Activated T-cell treated with anti-CD3 and anti-CD28 coated beads for 24 hours (primary cell): ENCODE data around the gene TVP23C.

Source experiments
- DNase-seq: peaks from one replicate; pipeline ENCODE4 v3.0.0-alpha.2; 2020; ENCODE audit warnings: low read depth

Gene TVP23C

DNA sequence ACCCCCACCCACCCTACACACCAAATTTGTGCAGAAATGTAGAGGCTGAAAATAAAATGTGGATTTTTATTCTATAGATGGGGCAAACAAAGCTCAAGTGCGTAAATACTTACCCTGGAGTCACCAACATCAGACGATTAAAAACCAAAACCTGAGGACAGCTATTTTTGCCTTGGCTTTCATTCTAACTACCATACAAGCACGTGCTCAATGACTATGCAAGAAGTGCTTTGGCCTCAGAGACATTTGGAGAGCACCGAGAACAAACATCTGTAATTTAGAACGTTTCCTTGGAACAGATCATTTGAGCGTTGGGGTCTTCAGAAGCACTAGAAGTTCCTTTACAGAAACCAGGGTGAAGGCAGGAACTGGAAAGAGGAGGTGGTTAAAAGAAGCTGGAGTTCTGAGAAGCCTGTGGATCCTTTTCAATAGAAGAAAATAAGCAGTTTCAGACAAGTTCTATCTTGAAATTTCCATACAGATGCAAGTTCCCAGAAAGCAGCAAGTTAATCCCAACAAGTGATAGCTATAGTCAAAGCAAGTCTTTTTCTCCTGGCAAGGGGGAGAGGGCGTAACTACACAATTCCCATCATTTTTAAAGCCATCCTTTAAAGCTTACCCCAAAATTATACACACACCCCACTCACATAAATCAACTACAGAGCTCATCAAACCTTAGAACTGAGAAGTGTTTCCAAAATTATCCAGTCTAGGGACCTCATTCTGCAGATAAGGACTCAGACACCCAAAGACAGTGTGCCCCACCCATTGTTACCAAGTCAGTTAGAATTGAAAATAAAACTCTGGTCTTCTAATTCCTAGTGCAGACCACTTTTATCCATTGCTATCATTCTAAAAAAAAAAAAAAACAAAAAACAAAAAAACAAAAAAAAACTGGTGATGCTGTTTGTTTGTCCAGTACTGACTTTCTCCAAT lies 66.3 kb downstream of the TVP23C start:
- DNase-seq, result no peak

DNA sequence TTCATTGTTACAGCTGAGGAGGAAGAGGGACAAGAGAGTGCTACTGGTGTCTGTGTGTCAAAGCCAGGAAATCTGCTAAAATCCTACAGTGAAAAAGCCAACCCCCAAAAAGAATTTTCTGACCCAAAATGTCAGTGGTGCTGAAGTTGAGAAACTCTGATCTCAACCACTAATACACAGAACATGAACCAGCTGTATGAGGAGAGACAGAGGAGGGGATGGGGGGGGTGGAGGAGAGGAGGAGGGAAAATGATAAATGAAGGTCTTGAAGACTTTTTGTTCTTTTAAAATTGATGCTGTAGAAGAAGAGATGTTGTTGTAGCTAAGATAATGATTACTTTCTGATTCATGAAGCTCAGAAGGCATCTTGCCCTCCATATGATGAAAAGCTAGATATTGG lies 68.5 kb downstream of the TVP23C start:
- DNase-seq, result no peak

GRCh38 chr17:15493693-15494035 lies 69.6 kb downstream of the TVP23C start:
- no peak for DNase-seq

DNA sequence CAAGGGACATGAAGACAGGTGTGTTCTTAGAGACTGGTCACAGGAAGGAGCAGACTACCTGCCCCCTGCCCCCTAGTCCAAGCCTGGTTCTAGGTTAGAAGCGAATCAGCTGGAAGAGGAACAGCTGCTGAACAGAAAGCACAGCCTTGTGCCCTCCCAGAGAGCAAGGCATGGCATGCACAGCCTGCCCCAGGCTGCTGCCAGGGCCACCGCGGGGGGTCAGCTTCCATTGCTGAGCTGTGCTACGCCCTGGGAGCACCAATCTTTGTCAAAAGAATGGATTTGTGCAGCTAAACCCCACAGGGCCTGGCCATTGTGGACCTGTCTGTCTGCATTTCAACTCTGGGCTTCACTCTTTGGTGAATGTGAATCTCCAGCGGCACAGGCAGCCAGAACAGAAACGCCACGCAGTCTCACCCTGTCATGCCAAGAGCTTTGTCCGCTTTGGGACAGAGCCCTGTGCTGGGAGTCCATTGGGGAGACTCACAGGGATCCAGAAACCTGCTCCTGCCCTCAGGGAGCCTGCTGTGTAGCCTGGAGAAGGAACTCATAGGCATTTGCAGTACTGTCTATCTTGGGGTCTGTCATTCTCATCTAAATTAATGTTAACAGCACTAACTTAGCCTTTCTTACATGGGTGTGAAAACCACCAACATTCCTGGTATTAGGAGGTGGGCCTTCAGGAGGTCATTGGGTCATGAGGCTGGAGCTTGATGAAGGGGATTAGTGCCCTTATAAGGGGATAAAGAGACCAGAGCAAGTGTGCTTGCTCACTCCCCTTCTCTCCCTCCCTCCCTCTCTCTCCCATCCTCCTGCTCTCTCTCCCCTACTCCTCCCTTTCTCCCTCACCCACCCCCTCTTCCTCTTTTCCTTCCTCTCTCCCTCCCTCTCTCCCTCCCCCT lies 70.2 kb downstream of the TVP23C start:
- no peak for DNase-seq

DNA sequence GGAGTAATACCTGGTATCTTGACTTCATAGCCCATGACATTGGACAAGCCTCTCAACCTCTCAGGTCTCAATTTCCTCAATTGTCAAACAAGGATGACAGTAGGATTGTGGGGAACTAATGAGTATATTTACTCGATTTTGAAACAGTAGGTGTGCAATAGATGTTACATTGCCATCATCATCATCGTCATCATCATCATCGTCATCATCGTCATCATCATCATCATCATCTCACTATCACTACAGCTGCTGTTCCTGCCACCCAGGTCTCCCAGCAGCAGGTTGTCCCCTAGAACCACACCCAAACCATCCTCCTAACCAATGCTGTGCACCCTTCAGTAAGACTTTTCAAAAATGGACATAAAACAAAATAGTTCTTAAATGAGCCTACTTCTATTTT lies 71.1 kb downstream of the TVP23C start:
- DNase-seq, result no peak

- peak; percentile 1 for DNase-seq
Measured at GRCh38 chr17:15490634-15491261, 72.5 kb downstream of the TVP23C start.

- no peak for DNase-seq
Measured at GRCh38 chr17:15488557-15488956, 74.7 kb downstream of the TVP23C start.

DNA sequence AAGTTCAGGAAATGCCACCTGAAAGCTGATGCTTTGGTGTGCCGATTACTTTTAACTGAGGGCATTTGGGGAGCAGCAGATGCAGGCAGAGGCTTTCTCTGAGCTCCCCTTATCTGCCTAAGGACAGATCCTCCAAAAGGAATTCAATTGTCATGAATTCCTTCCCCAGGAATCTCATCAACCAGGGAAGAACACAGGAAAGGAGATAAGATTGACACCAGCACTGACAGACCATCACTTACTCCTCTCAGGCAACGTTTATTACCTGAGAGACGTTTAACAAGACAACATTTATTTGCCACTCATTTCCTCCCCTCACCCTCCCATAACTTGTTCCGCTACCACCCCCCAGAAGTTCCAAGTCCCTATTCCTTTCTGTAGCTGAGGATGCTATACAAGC lies 78.2 kb downstream of the TVP23C start:
- DNase-seq, result no peak

GRCh38 chr17:15483431-15483830 lies 79.9 kb downstream of the TVP23C start:
- no peak for DNase-seq

DNA sequence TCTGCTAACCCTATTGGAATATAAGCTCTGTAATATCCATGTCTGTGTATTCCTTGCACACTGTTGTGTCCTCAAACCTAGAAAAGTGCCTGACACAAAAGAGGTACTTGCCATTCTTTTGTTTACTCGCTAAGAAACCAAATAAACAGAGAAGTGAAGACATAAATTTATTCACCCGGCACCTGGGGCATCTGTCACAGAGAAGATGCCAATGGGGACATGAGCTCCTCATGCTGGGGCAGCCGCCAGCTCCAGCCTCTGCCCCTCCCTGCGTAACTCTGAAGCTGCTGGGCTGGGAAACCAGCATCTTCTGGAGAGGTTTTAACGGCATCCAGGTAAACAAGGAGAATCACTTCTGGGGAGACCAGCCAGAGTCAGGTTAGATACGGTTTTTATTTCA lies 80.8 kb downstream of the TVP23C start:
- DNase-seq, result no peak

DNA sequence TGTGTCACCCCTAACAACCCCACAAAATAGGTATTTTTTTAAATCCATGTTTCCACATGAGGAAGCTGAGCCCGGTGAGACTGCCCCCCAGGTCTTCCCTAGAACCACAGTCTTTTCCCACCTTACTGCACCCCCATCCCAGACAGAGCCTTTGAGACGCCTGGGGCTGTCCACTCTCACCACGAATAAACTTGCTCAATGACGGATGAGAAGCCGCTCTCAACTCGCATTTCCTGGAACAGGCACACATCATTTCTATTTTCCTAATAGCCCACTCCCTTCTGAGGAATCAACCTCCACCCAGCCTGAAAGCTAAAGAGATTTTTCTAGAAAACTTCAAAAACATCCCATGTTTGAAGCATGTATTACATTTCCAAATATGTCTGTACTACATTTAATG lies 81.8 kb downstream of the TVP23C start:
- no peak for DNase-seq

DNA sequence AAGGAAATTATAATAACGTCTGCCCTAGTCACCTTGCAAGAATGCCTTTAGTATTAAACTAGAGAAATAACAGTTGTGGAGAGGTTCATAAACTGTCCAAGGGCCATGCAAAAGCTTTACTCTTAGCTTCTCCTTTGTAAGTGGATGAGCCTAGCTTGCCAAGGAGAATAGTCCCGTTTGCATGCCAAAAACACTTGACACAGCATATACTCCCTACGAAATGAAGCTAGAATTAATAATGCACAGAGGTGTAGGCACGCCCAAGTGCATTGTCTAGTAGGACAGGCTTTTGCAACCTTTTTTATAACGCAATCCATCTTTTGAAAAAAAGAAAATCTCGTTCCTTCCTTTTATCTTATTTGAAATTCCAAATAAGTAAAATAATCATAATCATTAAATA lies 83.1 kb downstream of the TVP23C start:
- no peak for DNase-seq

DNA sequence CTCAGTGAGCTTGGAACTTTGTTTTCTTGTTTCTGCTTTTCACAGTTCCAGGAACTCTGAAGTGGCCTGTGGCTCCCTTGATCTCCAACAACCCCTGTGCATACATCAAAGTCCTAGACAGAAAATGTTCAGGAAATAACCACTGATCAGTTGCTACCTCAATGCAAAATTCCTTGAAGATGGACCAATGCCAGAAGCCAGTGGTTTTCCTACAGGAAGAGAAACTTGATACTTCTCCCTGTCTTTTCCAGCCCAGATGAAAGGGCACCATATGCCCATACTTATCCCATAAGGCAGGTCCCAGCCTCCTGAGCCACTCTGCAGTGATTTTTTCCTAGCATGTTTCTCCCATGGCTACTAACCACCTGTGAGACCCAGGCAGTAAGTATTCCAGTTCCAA lies 83.6 kb downstream of the TVP23C start:
- no peak for DNase-seq

- no peak for DNase-seq
Measured at GRCh38 chr17:15478845-15479244, 84.4 kb downstream of the TVP23C start.

GRCh38 chr17:15475631-15476354 lies 87.5 kb downstream of the TVP23C start:
- DNase-seq, result no peak

- DNase-seq, result no peak
Measured at GRCh38 chr17:15472891-15473290, 90.4 kb downstream of the TVP23C start.

GRCh38 chr17:15470536-15470935 lies 92.7 kb downstream of the TVP23C start:
- no peak for DNase-seq

DNA sequence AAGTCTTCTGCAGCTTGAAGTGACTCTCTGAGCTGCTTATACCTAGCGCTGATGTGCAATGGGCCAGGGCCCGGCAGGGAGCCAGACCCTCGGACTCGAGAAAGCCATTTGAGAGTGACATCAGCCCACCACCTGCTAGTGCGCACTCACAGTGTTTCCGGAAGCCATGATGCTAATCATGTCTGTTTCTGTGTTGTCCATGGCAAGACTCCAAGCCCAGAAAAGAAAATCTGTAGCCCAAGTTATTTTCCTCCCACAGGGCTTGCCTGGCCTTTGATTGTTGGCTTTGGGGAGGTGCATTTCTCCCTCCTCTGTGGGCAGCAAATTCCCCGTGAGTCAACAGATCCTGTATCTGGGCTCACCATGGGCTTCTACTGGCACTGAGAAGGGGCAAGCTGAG lies 94.0 kb downstream of the TVP23C start:
- DNase-seq, result no peak

DNA sequence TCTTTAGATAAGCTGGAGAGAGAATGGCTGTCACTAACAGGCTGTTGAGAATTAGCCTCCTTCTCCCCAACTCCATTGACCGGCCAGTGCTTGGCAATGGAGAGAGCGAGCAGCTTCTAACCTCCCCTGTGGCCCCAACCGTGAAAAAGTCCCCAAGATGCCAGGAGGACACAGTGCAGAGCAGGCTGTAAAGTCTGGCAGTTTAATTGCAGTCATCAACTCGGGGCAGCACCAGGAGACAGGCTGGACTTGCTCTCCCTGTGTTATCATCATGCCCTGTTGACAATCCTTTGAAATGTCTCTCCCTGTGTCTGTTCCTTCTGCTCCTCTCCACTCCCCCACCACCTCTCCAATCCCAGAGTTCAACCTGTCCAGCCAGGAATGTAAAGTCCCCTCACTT lies 95.2 kb downstream of the TVP23C start:
- DNase-seq, result no peak

GRCh38 chr17:15467592-15467991 lies 95.7 kb downstream of the TVP23C start, which contains the start of gene CDRT4:
Gene CDRT4 (minus strand): TSS chr17:15467621. CDS start chr17:15440238, 27,383 bp downstream.
- DNase-seq, result no peak

- no peak for DNase-seq
Measured at GRCh38 chr17:15466131-15466530, 97.2 kb downstream of the TVP23C start.
